ENCODE data around the gene ZNF230. TPM values are rescaled to one million over a fixed set of nuclear protein-coding genes. Genes with fewer than 3 reads are reported as not detected.

ZNF230 gene
- total RNA-seq, result 10 to 100 TPM in 1 of 2 donors, 1 to 10 TPM in 1; 6.6 to 11.7 TPM

- Mint-ChIP-seq H3K36me3 (peaks cover 33% of the 10 kb centered on the region), H3K27ac (peak within 1 kb of the TSS; percentile 88 to 98), H3K4me1 (ENCODE audit: low read depth in 2 of 2) (peaks cover 37 to 39% of the 10 kb centered on the region in 2 donors), H3K9me3 (peaks cover 19% of the 10 kb centered on the region), H3K4me3 (peak within 1 kb of the TSS; percentile 95), H3K27me3 (peaks cover 0 to 3% of the 10 kb centered on the region in 2 donors)
- ATAC-seq (peak; percentile 98 to 99), DNase-seq (ENCODE audit: low spot score) (peak; percentile 91)
Observed at GRCh38 chr19:44002566-44003460, at the start of gene ZNF230. TSS of gene ZNF230 (plus strand) at chr19:44002957. CDS start at chr19:44007079, 4,122 bp downstream.

- Mint-ChIP-seq H3K4me1 (ENCODE audit: low read depth in 2 of 2) (peaks cover 3 to 5% of the 10 kb centered on the region in 2 donors), H3K9me3 (peaks cover 4% of the 10 kb centered on the region), H3K27ac (no peak overlapping the region), H3K36me3 (peaks cover 38% of the 10 kb centered on the region), H3K4me3 (no peak overlapping the region), H3K27me3 (no peaks in the 10 kb centered on the region)
- no peak for ATAC-seq
- DNase-seq (ENCODE audit: low spot score), result no peak
Observed at GRCh38 chr19:43956827-43957226, 45.9 kb upstream of the ZNF230 start.

- Mint-ChIP-seq H3K4me3 (no peak overlapping the region), H3K27ac (no peak overlapping the region), H3K27me3 (no peaks in the 10 kb centered on the region), H3K4me1 (ENCODE audit: low read depth in 2 of 2) (no peaks in the 10 kb centered on the region), H3K36me3 (peaks cover 38% of the 10 kb centered on the region), H3K9me3 (peaks cover 4% of the 10 kb centered on the region)
- no peak for ATAC-seq
- no peak for DNase-seq (ENCODE audit: low spot score)
Observed at GRCh38 chr19:43957891-43958290, 44.9 kb upstream of the ZNF230 start.

GRCh38 chr19:43960411-43960810 is 42.3 kb upstream of the ZNF230 start:
- H3K36me3 Mint-ChIP-seq, result peaks cover 54% of the 10 kb centered on the region
- H3K9me3 Mint-ChIP-seq, result peaks cover 15% of the 10 kb centered on the region
- H3K27ac Mint-ChIP-seq, result no peak overlapping the region
- no peak for ATAC-seq
- no peak overlapping the region for H3K4me3 Mint-ChIP-seq
- no peak for DNase-seq (ENCODE audit: low spot score)
- no peaks in the 10 kb centered on the region for H3K4me1 Mint-ChIP-seq (ENCODE audit: low read depth in 2 of 2)
- no peaks in the 10 kb centered on the region for H3K27me3 Mint-ChIP-seq

- Mint-ChIP-seq H3K27ac (no peak overlapping the region), H3K36me3 (peaks cover 68% of the 10 kb centered on the region), H3K27me3 (no peaks in the 10 kb centered on the region), H3K4me1 (ENCODE audit: low read depth in 2 of 2) (no peaks in the 10 kb centered on the region), H3K4me3 (no peak overlapping the region), H3K9me3 (peaks cover 36% of the 10 kb centered on the region)
- ATAC-seq (no peak), DNase-seq (ENCODE audit: low spot score) (no peak)
Observed at GRCh38 chr19:43966079-43966694, 36.6 kb upstream of the ZNF230 start.

GRCh38 chr19:43976732-43977131 is 26.0 kb upstream of the ZNF230 start:
- peaks cover 28% of the 10 kb centered on the region for H3K9me3 Mint-ChIP-seq
- no peak overlapping the region for H3K27ac Mint-ChIP-seq
- DNase-seq (ENCODE audit: low spot score), result no peak
- H3K27me3 Mint-ChIP-seq, result no peaks in the 10 kb centered on the region
- no peak for ATAC-seq
- H3K36me3 Mint-ChIP-seq, result peaks cover 41% of the 10 kb centered on the region
- H3K4me1 Mint-ChIP-seq (ENCODE audit: low read depth in 2 of 2), result no peaks in the 10 kb centered on the region
- H3K4me3 Mint-ChIP-seq, result no peak overlapping the region

GRCh38 chr19:43983544-43983911 is 19.2 kb upstream of the ZNF230 start:
- H3K27me3 Mint-ChIP-seq, result no peaks in the 10 kb centered on the region
- H3K27ac Mint-ChIP-seq, result no peak overlapping the region
- no peak for ATAC-seq
- H3K36me3 Mint-ChIP-seq, result peaks cover 9% of the 10 kb centered on the region
- DNase-seq (ENCODE audit: low spot score), result no peak
- peaks cover 4% of the 10 kb centered on the region for H3K9me3 Mint-ChIP-seq
- H3K4me3 Mint-ChIP-seq, result peak overlapping the region; percentile 88
- H3K4me1 Mint-ChIP-seq (ENCODE audit: low read depth in 2 of 2), result peaks cover 0 to 5% of the 10 kb centered on the region in 2 donors

GRCh38 chr19:43983912-43984686 is 18.7 kb upstream of the ZNF230 start, which contains the start of gene ZNF155:
TSS of gene ZNF155 (plus strand) at chr19:43984188. CDS start at chr19:43988544, 4,356 bp downstream.
- ATAC-seq (peak; percentile 94), DNase-seq (ENCODE audit: low spot score) (peak; percentile 72)
- Mint-ChIP-seq H3K9me3 (peaks cover 4% of the 10 kb centered on the region), H3K36me3 (peaks cover 11% of the 10 kb centered on the region), H3K27ac (peak within 1 kb of the TSS; percentile 53 to 87), H3K4me1 (ENCODE audit: low read depth in 2 of 2) (peaks cover 0 to 5% of the 10 kb centered on the region in 2 donors), H3K27me3 (no peaks in the 10 kb centered on the region), H3K4me3 (peak within 1 kb of the TSS; percentile 88)

- peaks cover 17% of the 10 kb centered on the region for H3K36me3 Mint-ChIP-seq
- peak in 1 of 2 donors; percentile 36 for ATAC-seq
Observed at GRCh38 chr19:43984687-43985000, 18.1 kb upstream of the ZNF230 start.

GRCh38 chr19:43997631-43998290 is 5.0 kb upstream of the ZNF230 start:
- Mint-ChIP-seq H3K27me3 (peaks cover 0 to 3% of the 10 kb centered on the region in 2 donors), H3K9me3 (peaks cover 21% of the 10 kb centered on the region), H3K4me1 (ENCODE audit: low read depth in 2 of 2) (peaks cover 9 to 10% of the 10 kb centered on the region in 2 donors), H3K4me3 (no peak overlapping the region), H3K36me3 (peaks cover 47% of the 10 kb centered on the region), H3K27ac (no peak overlapping the region)
- ATAC-seq (no peak), DNase-seq (ENCODE audit: low spot score) (no peak)

More at GRCh38 chr19:43984687-43985000, 18.1 kb upstream of the ZNF230 start:
- Mint-ChIP-seq H3K27ac (peak overlapping the region; percentile 53 to 87), H3K4me1 (ENCODE audit: low read depth in 2 of 2) (peaks cover 0 to 5% of the 10 kb centered on the region in 2 donors), H3K27me3 (no peaks in the 10 kb centered on the region), H3K9me3 (peaks cover 4% of the 10 kb centered on the region), H3K4me3 (peak overlapping the region; percentile 88)
- no peak for DNase-seq (ENCODE audit: low spot score)

- Mint-ChIP-seq H3K4me1 (ENCODE audit: low read depth in 2 of 2) (peaks cover 32 to 33% of the 10 kb centered on the region in 2 donors), H3K4me3 (peak overlapping the region; percentile 95), H3K27me3 (peaks cover 0 to 3% of the 10 kb centered on the region in 2 donors), H3K9me3 (peaks cover 13% of the 10 kb centered on the region), H3K27ac (peak overlapping the region; percentile 88 to 98), H3K36me3 (peaks cover 29% of the 10 kb centered on the region)
- DNase-seq (ENCODE audit: low spot score) (no peak), ATAC-seq (no peak)
Observed at GRCh38 chr19:44002212-44002565, 568 bp upstream of the ZNF230 start.

GRCh38 chr19:44003461-44004009 is 778 bp downstream of the ZNF230 start:
- H3K27me3 Mint-ChIP-seq, result peaks cover 0 to 3% of the 10 kb centered on the region in 2 donors
- H3K4me3 Mint-ChIP-seq, result peak overlapping the region; percentile 95
- no peak for ATAC-seq
- peaks cover 34% of the 10 kb centered on the region for H3K36me3 Mint-ChIP-seq
- no peak for DNase-seq (ENCODE audit: low spot score)
- peaks cover 37 to 39% of the 10 kb centered on the region in 2 donors for H3K4me1 Mint-ChIP-seq (ENCODE audit: low read depth in 2 of 2)
- peak overlapping the region; percentile 88 to 98 for H3K27ac Mint-ChIP-seq
- H3K9me3 Mint-ChIP-seq, result peaks cover 14% of the 10 kb centered on the region

GRCh38 chr19:44005973-44006372 is 3.2 kb downstream of the ZNF230 start:
- H3K27ac Mint-ChIP-seq, result peak overlapping the region; percentile 29 to 89
- H3K4me3 Mint-ChIP-seq, result peak overlapping the region; percentile 26
- peaks cover 51% of the 10 kb centered on the region for H3K36me3 Mint-ChIP-seq
- H3K27me3 Mint-ChIP-seq, result no peaks in the 10 kb centered on the region
- peaks cover 28% of the 10 kb centered on the region for H3K9me3 Mint-ChIP-seq
- DNase-seq (ENCODE audit: low spot score) (no peak), ATAC-seq (peak; percentile 43 to 73)
- H3K4me1 Mint-ChIP-seq (ENCODE audit: low read depth in 2 of 2), result peaks cover 37 to 39% of the 10 kb centered on the region in 2 donors

Data from natural killer cell treated with Interleukin-12 subunit alpha and Interleukin-12 subunit beta and Interleukin-15 and Interleukin-18, amount 100 ng/mL, for 72 hours (primary cell).